HG02588 (cell line): Measurements from ENCODE around the gene PIK3CG.
"Not testable (repeated sequence)": the region's sequence is repeated elsewhere in the genome, so short reads cannot be mapped to it uniquely, and the experiment has no call there.

ENCODE experiments used
- ATAC-seq: cut with Tn5 transposase; IDR thresholded peaks from one replicate; pipeline ENCODE4 v1.9.1; 2021; ENCODE audit warnings: mild to moderate bottlenecking, moderate library complexity; ENCODE audit not compliant: unreplicated experiment

PIK3CG gene

DNA sequence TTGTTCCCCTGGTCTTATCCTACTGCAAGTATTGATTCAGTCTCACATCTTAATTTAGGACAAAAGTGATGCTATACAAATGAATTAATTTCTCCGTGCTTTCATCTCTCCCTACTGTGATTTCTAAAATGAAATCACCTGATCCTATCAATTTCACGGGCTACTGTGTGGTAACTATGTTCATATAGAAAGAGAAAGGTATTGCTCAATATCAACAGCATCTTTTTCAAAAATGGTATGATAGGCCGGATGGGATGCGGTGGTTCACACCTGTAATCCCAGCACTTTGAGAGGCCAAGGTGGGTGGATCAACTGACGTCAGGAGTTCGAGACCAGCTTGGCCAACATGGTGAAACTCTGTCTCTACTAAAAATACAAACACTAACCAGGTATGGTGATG, 71.2 kb downstream of the PIK3CG start:
- no peak for ATAC-seq

DNA sequence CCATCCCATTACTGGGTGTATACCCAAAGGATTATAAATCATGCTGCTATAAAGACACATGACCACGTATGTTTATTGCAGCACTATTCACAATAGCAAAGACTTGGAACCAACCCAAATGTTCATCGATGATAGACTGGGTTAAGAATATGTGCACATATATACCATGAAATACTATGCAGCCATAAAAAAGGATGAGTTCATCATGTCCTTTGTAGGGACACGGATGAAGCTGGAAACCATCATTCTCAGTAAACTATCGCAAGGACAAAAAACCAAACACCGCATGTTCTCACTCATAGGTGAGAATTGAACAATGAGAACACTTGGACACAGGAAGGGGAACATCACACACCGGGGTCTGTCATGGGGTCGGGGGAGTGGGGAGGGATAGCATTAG, 73.0 kb downstream of the PIK3CG start:
- not testable (repeated sequence) for ATAC-seq

DNA sequence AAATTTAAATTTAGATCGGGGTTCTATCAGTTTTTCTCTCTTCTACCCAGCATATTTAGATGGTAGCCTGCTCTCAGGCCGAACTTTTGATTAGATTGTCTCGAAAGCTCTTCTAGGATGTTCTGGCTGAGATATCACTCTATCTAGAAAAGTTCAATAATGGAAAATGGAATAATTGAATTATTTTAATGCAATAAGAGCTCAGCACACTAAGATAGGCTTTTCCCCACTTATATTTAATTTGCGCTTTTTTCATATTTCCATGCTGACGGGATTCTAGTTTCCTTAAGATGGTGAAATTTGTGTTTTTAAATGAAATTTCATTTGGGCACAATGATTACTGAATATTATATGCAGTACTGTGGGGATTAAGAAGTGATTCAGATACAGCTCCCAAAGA, 73.7 kb downstream of the PIK3CG start:
- no peak for ATAC-seq

DNA sequence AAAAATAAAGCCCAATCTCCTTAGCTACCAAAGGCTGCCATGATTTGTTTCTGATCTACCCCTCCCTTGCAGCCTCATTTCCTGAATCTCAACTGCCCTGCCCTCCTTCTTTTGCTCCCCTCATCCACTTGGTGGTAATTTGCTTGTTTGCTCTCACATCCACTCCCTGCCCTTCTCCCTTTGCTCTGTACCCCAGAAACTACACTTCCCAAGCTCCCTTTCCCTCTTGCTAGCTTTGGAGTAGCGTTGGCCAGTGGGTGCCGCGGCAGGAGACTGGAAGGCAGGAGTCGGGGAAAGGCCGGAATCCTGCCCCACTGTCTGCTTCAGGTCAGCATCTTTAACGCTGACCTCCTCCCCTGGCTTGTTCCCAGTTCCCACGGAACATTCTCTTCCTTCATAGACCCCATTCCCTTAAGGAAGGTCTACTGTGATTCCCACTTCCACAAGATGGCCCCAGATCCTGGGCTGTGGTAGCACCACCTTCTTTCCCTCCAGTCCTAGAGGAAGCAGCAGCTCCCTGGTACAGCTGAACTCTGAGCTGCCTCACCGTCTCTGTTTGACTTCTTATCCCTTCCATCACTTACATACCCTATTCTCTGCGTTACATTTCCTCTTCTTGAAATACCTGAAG, 79.1 kb downstream of the PIK3CG start:
- ATAC-seq, result no peak

DNA sequence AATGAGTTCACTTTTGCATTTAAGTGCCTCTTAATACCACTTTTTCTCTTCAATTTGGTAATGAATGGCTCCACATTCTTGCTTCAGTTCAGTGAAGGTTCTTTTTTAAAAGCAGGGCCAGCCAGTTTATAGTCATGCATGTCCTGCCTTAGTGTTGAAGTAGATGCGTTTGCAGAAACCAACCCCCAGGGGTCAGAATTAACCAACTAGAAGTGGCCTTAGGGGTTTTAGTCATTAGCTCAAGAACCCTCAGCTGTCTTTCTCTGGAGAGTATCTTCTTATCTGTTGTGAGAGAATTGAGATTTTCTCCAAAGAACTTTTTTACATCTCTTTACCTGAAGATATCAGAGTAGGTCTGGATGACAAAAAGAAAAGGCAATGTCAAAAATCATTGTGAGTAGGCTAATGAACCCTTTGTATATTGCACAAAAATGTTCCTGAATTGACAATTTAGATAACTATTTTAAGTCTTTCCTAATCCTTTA, 82.2 kb downstream of the PIK3CG start:
- no peak for ATAC-seq

DNA sequence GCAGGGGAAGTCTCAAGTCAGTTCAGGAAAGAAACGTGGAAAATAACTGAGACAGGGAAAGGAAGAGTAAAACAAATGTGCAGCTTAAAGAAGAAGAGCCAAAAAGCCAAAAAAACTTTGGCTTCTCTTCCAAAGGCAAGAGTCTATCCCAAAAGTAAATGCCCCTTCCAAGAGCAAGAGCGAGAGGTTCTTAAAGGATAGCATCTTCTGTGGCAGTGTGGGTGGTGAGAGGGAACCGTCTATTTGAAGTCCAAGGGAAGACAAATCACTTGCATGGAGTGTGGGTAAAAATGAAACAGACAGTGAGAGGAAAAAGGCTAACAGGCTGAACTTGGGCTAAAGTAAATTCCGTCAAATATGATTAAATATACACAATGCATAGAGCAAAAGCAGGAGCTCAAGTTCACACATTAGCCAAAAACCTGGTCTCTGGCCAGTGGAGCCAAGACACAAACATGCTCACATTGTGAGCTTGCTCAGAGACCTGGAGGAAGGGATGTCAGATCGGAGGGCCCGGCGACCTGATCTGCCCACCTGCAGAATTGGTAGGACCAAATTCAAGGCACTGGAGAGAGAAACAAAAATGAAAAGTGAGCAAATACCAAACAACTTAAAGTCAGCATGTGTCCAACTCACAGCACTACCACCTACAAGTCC, 87.0 kb downstream of the PIK3CG start:
- ATAC-seq, result no peak

DNA sequence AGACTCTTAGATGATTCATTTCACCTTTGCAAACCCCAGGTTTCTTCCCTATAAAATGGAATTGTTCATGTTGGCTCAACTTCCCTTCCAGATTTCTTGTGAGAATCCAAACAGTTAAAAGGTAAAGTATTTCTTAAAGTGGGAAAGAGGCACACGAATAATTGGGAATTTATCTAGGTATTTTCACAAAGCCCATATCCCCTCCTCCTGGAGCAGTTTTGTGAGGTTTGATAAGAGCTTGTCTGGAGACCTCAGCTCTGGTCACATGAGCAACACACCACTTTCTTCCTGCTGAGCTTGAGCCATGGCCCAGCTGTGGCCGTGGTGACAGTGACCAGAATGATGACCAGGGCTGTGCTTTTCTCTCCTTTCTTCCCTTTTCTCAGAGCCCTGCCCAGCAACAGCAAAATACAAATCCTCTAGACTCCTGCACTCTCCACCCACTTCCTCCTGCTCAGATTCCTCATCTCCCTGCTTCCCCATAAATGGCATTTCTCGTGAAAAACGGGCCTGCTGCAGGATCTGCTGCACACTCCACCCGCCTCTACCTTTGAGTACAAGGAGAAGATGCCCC, 87.7 kb downstream of the PIK3CG start:
- no peak for ATAC-seq

DNA sequence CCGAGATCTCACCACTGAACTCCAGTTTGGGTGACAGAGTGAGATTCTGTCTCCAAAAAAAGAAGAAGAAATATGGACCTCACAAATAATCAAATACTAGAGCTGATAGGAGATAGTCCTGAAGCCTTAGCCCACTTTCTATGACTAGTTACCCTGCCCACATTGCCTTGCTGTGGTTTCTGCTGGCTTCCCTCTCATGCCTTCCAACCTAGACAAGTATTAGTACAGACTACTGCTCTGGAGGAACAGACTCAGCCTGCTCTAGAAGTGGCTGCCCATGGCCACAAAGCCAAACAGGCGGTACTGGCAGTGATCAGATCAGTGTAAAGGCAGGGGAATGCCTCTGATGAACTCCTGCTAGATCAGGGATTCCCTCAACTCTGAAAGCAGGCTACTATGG, 89.8 kb downstream of the PIK3CG start:
- ATAC-seq, result no peak

DNA sequence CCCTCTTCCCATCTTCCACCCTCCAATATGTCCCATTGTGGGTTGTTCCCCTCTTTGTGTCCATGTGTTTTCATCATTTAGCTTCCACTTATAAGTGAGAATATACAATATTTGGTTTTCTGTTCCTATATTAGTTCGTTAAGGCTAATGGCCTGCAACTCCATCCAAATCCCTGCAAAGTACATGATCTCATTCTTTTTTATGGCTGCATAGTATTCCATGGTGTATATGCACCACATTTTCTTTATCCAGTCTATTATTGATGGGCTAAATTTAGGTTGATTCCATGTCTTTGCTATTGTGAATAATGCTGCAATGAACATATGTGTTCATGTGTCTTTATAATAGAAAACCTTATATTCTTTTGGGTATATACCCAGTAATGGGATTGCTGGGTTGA, 90.8 kb downstream of the PIK3CG start:
- not testable (repeated sequence) for ATAC-seq
